Measurements from ENCODE around the gene YKT6.
A peak's percentile ranks its signal among the peaks of the same experiment; 100 is the strongest.

YKT6 gene

DNA sequence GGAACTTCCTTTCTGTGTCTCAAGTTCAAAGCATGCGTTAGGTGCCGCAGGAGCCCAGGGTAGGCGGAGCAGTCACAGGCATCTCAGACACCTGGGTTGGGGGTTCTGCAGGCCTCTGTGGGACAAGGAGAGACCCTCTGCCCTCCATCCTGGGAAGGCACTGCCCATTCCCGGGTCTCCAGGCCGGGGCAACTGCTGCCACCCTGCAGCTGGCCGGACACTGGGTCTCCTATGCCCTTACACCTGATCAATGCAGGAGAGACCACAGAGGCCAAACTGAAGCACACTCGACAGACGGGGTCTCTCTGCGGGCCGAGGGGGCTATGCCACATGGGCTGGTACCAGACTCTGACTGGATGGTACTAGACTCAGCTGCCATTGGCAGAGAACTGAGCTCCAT, 36.9 kb downstream of the YKT6 start:
- DNase-seq = no peak

DNA sequence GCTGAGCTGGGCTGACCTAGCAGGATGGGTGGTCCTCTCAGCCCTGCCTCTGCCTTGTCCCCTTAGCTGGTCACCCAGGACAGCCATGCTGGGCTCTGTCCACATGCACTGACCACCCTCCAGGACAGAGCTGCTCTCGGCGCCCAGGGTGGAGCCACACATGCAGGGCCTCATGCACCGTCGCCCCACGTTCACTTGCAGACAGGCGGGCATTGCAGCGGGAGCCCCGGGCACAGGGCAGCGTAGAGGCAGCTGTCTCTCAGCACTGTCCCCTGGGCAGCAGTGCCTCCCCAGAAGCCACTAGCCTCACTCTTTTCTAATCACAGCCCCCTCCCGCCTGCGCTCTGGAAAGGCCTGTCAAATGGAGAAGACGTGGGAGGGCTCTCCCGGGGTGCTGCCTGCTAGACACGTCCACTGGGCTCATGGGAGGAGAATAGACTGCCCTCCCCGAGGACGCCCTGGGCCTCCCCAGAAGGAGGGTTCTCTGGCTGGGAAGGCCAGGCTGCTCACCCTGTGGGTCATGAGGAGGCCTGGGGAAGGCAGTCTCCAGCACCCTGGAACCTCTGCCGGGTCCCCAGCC, 37.4 kb downstream of the YKT6 start:
- no peak for DNase-seq

DNA sequence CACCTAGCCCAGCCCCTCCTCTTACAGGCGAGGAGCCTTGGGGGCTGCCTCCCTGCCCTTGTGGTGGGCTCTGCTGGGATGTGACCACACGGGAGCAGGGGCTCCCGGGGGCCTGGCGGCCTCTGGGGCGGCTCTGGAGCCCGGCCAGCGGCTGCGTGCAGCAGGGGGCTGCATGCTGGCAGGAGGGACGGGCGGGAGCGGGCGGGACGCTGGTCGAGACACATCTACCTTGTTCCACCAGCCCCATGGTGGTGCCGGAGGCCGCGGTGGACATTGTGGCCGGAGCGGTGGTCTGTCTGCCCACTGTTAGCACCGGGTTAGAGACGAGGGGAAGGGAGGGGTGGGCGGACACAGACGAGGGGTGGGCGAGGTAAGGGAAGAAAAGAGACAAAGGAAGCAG, 38.6 kb downstream of the YKT6 start:
- no peak for DNase-seq

DNA sequence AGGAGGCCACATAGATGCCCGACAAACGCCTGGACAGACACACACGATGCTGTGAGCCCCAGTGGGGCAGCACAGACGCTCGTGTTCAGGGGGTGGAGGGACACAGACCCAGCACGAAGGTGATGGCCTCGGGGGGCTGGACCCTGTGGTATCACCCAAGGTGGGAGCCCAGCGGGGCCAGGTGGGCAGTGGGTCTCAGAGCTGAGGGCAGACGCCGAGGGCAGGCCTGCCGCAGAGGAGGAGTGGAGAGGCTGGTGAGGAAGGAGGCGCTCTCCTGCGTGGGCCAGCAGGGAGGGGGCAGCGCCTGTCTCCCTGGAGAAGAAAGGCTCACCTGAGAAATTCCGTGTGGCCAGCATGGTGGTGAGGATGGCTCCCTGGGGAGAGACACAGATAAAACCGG, 39.6 kb downstream of the YKT6 start:
- DNase-seq = no peak

- DNase-seq = peak; percentile 49 to 87
Measured at GRCh38 chr7:44240983-44241510, 40.3 kb downstream of the YKT6 start.

- DNase-seq = no peak
Measured at GRCh38 chr7:44242091-44242490, 41.3 kb downstream of the YKT6 start.

- DNase-seq = peak in 1 of 2 experiments; percentile 46
Measured at GRCh38 chr7:44244282-44244681, 43.5 kb downstream of the YKT6 start.

- DNase-seq = no peak
Measured at GRCh38 chr7:44246396-44247113, 45.8 kb downstream of the YKT6 start.

DNA sequence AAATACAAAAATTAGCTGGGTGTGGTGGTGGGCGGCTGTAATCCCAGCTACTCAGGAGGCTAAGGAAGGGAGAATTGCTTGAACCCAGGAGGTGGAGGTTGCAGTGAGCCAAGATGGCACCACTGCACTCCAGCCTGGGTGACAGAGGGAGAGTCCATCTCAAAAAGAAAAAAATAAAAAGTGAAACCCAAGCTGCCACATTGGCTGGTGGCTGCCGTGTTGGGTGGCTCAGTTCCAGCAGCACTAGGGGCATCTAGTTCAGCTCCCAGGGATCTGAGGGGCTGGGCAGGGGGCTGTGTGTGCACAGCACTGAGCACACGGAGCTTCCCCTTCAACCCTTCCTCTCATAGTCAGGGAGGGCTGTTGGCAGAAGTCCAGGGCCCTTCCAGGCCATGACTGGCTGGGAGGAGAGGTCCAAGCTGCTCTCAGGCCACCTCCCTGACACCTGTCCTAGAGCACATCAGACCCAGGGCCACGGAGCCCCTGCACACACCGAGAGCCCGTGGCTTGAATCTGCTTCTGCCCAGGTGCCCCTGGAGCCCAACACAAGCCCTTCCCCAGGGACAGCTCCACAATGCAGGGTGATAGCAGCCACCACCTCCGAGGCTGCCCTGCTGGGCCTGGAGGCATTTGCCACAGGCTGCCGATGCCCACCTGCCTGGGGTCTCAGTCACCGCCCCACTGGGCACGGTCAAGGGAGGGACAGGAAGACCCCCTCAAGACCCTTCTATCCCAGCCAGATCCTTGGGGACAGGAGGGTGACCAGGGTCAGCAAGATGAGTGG, 47.3 kb downstream of the YKT6 start:
- no peak for DNase-seq

DNA sequence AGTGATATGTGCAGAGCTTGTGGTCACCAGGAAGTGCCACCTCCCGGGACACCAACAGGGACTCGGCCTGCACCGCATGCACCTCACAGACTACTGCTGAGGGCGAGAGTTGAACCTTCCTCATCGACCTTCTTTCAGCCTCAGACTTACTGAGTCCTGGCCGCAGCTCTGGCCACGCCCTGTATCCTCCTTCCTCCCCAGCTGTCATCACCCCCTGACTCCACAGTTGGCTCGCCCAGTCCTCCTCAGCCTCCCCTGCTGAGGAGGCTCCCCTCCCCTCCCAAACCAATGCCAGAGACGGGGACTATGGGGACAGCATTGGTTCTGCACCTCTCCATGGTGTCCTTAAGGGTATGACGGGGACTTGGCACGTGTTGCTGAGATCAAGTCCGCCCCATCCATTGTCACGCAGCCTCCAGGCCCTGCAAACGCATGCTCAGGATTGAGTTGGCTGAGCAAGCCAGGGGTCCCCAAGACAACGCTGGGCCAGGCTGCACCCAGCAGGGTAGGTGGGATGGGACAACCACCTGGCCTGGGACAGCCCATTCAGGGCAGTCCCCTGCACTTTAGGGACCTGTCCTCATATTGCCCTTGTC, 49.0 kb downstream of the YKT6 start:
- no peak for DNase-seq

DNA sequence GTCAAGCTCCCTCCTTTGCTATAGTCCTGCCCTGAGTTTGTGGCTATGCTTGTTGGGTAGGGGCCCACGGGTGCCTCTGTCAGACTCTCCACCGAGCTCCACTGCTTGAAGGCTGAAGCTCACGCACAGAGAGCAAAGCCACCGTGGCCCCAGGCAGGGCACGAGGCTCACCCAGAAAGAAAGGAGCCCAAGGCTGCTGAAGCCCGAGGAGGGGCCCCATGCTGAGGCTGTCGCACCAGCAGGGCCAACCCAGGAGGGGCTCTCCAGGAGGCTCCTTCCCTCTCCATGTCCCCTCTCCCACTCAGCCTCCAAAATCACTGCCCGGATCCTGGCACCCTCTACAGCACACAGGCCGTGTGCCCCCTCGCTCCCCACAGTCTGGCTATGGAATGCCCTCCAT, 50.5 kb downstream of the YKT6 start:
- no peak for DNase-seq

DNA sequence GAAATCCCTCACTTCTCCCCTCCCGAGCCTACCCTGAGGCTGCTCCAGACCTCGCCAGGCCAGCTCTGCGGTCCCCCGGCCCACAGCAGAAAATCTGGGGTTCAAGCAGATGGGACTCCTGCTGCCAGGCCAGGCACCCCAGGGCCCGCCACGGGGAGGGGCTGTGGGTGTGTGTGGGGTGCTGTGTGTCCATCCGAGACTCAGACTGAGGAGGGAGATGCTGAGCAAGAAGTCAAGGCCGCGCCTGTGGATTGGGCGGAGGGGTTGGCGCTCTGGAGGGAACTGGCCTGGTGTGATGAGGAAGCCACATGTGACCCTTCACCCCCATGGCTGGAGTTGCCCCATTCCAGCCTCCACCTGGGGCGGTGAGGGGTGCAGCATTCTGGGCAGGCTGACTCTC, 51.1 kb downstream of the YKT6 start:
- DNase-seq = no peak

DNA sequence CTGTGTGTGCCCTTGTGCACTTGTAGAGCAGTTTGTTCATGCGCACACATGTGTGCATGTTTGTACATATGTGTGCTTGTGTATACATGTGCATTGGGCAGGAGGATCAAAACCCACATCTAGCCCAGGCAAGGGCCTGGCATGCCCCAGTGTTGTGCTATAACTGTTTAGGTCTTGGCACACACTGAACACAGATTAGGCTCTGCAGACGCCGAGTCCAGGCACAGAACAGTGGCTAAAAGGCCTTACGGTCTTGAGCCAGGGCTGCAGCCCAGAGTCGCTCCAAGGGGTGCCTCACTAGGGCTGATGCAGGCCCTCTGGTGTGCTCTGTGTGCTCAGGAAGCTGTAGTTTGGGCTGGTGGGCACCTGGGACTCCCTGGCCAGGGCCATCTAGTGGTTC, 55.7 kb downstream of the YKT6 start:
- DNase-seq = no peak

DNA sequence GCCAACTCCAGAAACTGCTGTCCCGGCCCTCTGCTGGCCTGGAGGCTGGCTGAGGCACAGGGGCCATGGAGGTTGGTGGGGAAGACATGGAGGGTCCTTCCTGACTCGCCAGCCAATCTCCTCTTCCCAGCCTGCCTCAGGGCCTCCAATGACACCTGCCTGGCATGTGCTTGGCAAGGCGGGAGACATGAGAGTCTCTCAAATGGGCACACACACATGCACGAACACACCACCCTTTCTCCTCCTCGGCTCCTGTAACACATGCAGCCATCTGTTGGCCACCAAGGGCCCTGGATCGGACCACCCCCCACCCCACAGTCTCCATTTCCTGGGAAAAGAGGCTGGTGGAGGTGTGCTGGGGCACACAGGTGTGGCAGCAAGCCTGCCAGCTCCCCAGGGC, 56.4 kb downstream of the YKT6 start:
- no peak for DNase-seq

GRCh38 chr7:44257618-44258422, 57.0 kb downstream of the YKT6 start:
- no peak for DNase-seq

DNA sequence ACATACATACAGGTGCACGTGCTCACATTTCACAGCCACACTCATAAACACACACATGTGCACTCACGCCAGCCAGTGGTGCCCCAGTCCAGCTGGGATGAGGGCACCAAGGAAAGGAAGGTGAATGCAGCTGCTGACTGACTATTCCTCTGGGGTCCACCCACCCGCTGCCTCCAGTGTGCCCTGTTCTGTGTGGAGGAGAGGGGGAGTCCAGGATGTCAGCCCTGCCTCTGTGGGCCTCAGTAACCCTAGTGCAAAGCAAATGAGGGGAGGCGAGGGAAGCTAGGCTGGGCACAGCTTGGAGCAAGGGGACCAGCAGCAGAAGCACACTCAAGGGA, 57.6 kb downstream of the YKT6 start:
- no peak for DNase-seq

DNA sequence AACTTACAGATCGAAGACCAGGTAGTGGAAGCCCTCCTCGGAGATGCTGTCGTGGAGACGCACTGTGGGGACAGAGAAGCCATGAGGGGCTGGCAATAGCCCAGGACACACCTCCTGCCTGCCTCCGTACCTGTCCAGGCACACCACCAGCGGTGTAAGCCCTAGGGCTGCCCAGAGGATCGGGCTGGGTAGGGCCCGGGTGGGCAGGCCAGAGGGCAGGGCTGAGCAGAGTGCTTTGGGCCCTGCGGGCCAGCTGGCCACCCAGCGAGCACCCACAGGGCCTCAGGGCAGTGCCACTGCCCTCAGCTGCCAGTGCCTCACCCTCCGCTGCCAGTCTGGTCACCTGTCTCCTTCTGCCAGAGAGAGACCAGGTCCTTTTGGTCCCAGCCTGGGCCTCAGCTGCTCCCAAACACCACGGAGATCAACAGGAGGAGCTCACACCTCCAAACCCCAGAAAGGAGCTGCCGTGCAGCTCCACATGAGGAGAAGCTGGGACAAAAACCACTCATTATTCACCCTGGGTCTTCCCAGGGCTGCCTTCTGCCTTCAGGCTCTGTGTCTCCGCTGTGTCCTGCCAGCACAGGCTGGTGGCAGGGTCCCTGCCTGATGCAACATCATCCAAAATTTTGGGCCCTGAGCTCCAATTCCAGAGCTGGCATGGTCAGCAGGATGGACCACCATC, 58.2 kb downstream of the YKT6 start:
- DNase-seq = no peak

- no peak for DNase-seq
Measured at GRCh38 chr7:44259547-44260457, 59.0 kb downstream of the YKT6 start.

- no peak for DNase-seq
Measured at GRCh38 chr7:44261240-44261639, 60.5 kb downstream of the YKT6 start.

DNA sequence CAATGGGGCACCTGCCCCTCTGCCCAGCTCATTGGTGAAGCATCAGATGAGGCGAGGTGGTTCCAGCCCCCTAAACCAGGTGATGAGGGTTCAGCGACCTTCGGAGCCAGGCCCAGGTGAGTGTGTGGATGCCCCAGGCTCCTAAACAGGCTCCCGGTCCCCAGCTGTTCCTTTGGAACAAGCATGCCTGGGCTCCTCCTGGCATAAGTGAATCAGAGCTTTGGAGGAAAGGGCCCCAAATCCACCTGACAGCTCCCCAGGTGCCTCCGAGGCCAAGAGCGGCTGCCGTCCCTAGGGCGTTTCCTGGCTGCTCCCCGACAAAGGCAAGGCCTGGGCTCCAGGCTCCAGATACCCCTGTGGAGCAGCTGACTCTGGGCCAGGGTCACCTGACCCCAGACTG, 61.3 kb downstream of the YKT6 start:
- DNase-seq = no peak

Data from NCI-H526 (cell line).